Measurements from ENCODE around the gene ZNF423. TPM values are rescaled to one million over a fixed set of nuclear protein-coding genes. Genes with fewer than 3 reads are reported as not detected.
"Not testable (repeated sequence)": the region's sequence is repeated elsewhere in the genome, so short reads cannot be mapped to it uniquely, and the experiment has no call there.

The ZNF423 gene
- total and polyA plus RNA-seq, 2 experiments from 2014 or later: 0.43 to 0.49 TPM

GRCh38 chr16:49681217-49681883, 174.6 kb downstream of the ZNF423 start:
- H3K9me3 ChIP-seq (ENCODE audit: low read depth): no peaks in the 10 kb centered on the region
- H3K4me1 ChIP-seq (ENCODE audit: insufficient read depth): no peaks in the 10 kb centered on the region
- DNase-seq: no peak
- no peaks in the 10 kb centered on the region for H3F3A ChIP-seq (ENCODE audit: insufficient read depth)
- no peak for TF ChIP-seq EZH2phosphoT487 (IDR thresholded peaks at IDR 0.05; ENCODE audit: insufficient read depth, low read depth)
- no peak overlapping the region for H3K4me2 ChIP-seq (ENCODE audit: unreplicated experiment)
- no peaks in the 10 kb centered on the region for H3K9me2 ChIP-seq (ENCODE audit: insufficient read depth)
- H2AFZ ChIP-seq: no peak overlapping the region
- no peak overlapping the region for H3K9ac ChIP-seq
- H3K27ac ChIP-seq: no peak overlapping the region
- no peaks in the 10 kb centered on the region for H3K27me3 ChIP-seq (replicated peaks; ENCODE audit: insufficient read depth)
- in situ Hi-C loops (cut with MboI): no loop called here
- no peaks in the 10 kb centered on the region for H4K20me1 ChIP-seq (ENCODE audit: insufficient read depth)
- no peaks in the 10 kb centered on the region for H3K36me3 ChIP-seq (ENCODE audit: low read depth)
- H3K4me3 ChIP-seq: no peak overlapping the region
- WGBS, 2 experiments (ENCODE audit: low coverage in 1 of 2, low lambda C conversion rate in 2 of 2, missing lambda C conversion rate in 2 of 2): 61 to 64% methylated on average over 9 of the region's 9 CpGs
- H3K79me2 ChIP-seq (ENCODE audit: insufficient read depth): no peaks in the 10 kb centered on the region

GRCh38 chr16:49679095-49679494, 176.8 kb downstream of the ZNF423 start:
- Histone ChIP-seq H3K9me2 (ENCODE audit: insufficient read depth) (no peaks in the 10 kb centered on the region), H3K4me2 (ENCODE audit: unreplicated experiment) (no peak overlapping the region), H3K27me3 (replicated peaks; ENCODE audit: insufficient read depth) (no peaks in the 10 kb centered on the region; the same call in 1 of the 2 replicates), H3K9me3 (ENCODE audit: low read depth) (no peaks in the 10 kb centered on the region), H3K27ac (no peak overlapping the region), H3K79me2 (ENCODE audit: insufficient read depth) (no peaks in the 10 kb centered on the region), H3K9ac (no peak overlapping the region), H3K4me1 (ENCODE audit: insufficient read depth) (no peaks in the 10 kb centered on the region), H3F3A (ENCODE audit: insufficient read depth) (no peaks in the 10 kb centered on the region), H3K4me3 (no peak overlapping the region), H4K20me1 (ENCODE audit: insufficient read depth) (no peaks in the 10 kb centered on the region), H3K36me3 (ENCODE audit: low read depth) (no peaks in the 10 kb centered on the region), H2AFZ (no peak overlapping the region)
- 84 to 88% methylated on average over 7 of the region's 7 CpGs for WGBS, 2 experiments (ENCODE audit: low coverage in 1 of 2, low lambda C conversion rate in 2 of 2, missing lambda C conversion rate in 2 of 2)
- TF ChIP-seq EZH2 (IDR thresholded peaks at IDR 0.05; ENCODE audit: insufficient read depth, poor library complexity, severe bottlenecking): no peak
- no peak for TF ChIP-seq EZH2phosphoT487 (IDR thresholded peaks at IDR 0.05; ENCODE audit: insufficient read depth, low read depth)
- in situ Hi-C loops (cut with MboI): no loop called here
- no peak for DNase-seq

- H3K36me3 ChIP-seq (ENCODE audit: low read depth); H3K9me2 ChIP-seq (ENCODE audit: insufficient read depth); DNase-seq; H3K4me3 ChIP-seq; in situ Hi-C loops (cut with MboI); H4K20me1 ChIP-seq (ENCODE audit: insufficient read depth); H3F3A ChIP-seq (ENCODE audit: insufficient read depth); H3K4me1 ChIP-seq (ENCODE audit: insufficient read depth); H3K9ac ChIP-seq; H3K79me2 ChIP-seq (ENCODE audit: insufficient read depth); H3K9me3 ChIP-seq (ENCODE audit: low read depth); H3K4me2 ChIP-seq (ENCODE audit: unreplicated experiment); H2AFZ ChIP-seq; H3K27me3 ChIP-seq (replicated peaks; ENCODE audit: insufficient read depth); H3K27ac ChIP-seq: not testable (repeated sequence)
- 75 to 76% methylated on average over 6 of the region's 6 CpGs for WGBS, 2 experiments (ENCODE audit: low coverage in 1 of 2, low lambda C conversion rate in 2 of 2, missing lambda C conversion rate in 2 of 2)
Observed at GRCh38 chr16:49677661-49678060, 178.3 kb downstream of the ZNF423 start.

- no peak overlapping the region for H3K9ac ChIP-seq
- DNase-seq: peak; percentile 16
- in situ Hi-C loops (cut with MboI): no loop called here
Observed at GRCh38 chr16:49675413-49675812, 180.5 kb downstream of the ZNF423 start.

GRCh38 chr16:49674990-49675389, 180.9 kb downstream of the ZNF423 start:
- no peak overlapping the region for H3K4me3 ChIP-seq
- TF ChIP-seq EZH2phosphoT487 (IDR thresholded peaks at IDR 0.05; ENCODE audit: insufficient read depth, low read depth) (no peak), EZH2 (IDR thresholded peaks at IDR 0.05; ENCODE audit: insufficient read depth, poor library complexity, severe bottlenecking) (no peak)
- in situ Hi-C loops (cut with MboI): no loop called here
- no peak overlapping the region for H3K9ac ChIP-seq
- no peaks in the 10 kb centered on the region for H3K4me1 ChIP-seq (ENCODE audit: insufficient read depth)
- H3K4me2 ChIP-seq (ENCODE audit: unreplicated experiment): no peak overlapping the region
- H3K27ac ChIP-seq: no peak overlapping the region
- H3K36me3 ChIP-seq (ENCODE audit: low read depth): no peaks in the 10 kb centered on the region
- H4K20me1 ChIP-seq (ENCODE audit: insufficient read depth): no peaks in the 10 kb centered on the region
- 67 to 69% methylated on average over 3 of the region's 3 CpGs for WGBS, 2 experiments (ENCODE audit: low coverage in 1 of 2, low lambda C conversion rate in 2 of 2, missing lambda C conversion rate in 2 of 2)
- no peak for DNase-seq
- H3K79me2 ChIP-seq (ENCODE audit: insufficient read depth): no peaks in the 10 kb centered on the region
- no peaks in the 10 kb centered on the region; the same call in 1 of the 2 replicates for H3K27me3 ChIP-seq (replicated peaks; ENCODE audit: insufficient read depth)
- H3F3A ChIP-seq (ENCODE audit: insufficient read depth): no peaks in the 10 kb centered on the region
- no peaks in the 10 kb centered on the region for H3K9me2 ChIP-seq (ENCODE audit: insufficient read depth)
- no peak overlapping the region for H2AFZ ChIP-seq
- no peaks in the 10 kb centered on the region for H3K9me3 ChIP-seq (ENCODE audit: low read depth)

More at GRCh38 chr16:49675413-49675812, 180.5 kb downstream of the ZNF423 start:
- TF ChIP-seq EZH2 (IDR thresholded peaks at IDR 0.05; ENCODE audit: insufficient read depth, poor library complexity, severe bottlenecking) (no peak), EZH2phosphoT487 (IDR thresholded peaks at IDR 0.05; ENCODE audit: insufficient read depth, low read depth) (no peak)
- H3K4me2 ChIP-seq (ENCODE audit: unreplicated experiment): no peak overlapping the region
- no peaks in the 10 kb centered on the region for H4K20me1 ChIP-seq (ENCODE audit: insufficient read depth)
- H3K36me3 ChIP-seq (ENCODE audit: low read depth): no peaks in the 10 kb centered on the region
- H3F3A ChIP-seq (ENCODE audit: insufficient read depth): no peaks in the 10 kb centered on the region
- no peaks in the 10 kb centered on the region for H3K9me3 ChIP-seq (ENCODE audit: low read depth)
- WGBS, 2 experiments (ENCODE audit: low coverage in 1 of 2, low lambda C conversion rate in 2 of 2, missing lambda C conversion rate in 2 of 2): 5 to 7% methylated on average over 9 to 10 of the region's 10 CpGs
- H3K4me3 ChIP-seq: no peak overlapping the region
- no peaks in the 10 kb centered on the region; the same call in 1 of the 2 replicates for H3K27me3 ChIP-seq (replicated peaks; ENCODE audit: insufficient read depth)
- H3K27ac ChIP-seq: no peak overlapping the region
- H2AFZ ChIP-seq: no peak overlapping the region
- H3K4me1 ChIP-seq (ENCODE audit: insufficient read depth): no peaks in the 10 kb centered on the region
- H3K9me2 ChIP-seq (ENCODE audit: insufficient read depth): no peaks in the 10 kb centered on the region
- no peaks in the 10 kb centered on the region for H3K79me2 ChIP-seq (ENCODE audit: insufficient read depth)

Measured in GM23248 (cell line).